Keratinocyte (primary cell): ENCODE data around the gene SEPTIN10. TPM values are rescaled to one million over a fixed set of nuclear protein-coding genes. Genes with fewer than 3 reads are reported as not detected.

ENCODE experiments used
- DNase-seq: peaks from one replicate; pipeline ENCODE4 v3.0.0-alpha.2; 2011; ENCODE audit warnings: low read depth, missing footprints, low spot score
- FAIRE-seq: peaks from 2 replicates; lab custom pipeline; 2011; peaks lifted over from hg19 to GRCh38; lab: Jason Lieb, UNC
- H2AFZ ChIP-seq: 2 replicates; pipeline ENCODE4 v1.6.0; 2012; ENCODE audit warnings: low read length, control low read depth, inconsistent platforms; ENCODE audit not compliant: control insufficient read depth
- H3K27ac ChIP-seq: 2 replicates; pipeline ENCODE4 v1.5.1; 2011; ENCODE audit warnings: low read length; ENCODE audit not compliant: control insufficient read depth, insufficient read depth
- H3K27me3 ChIP-seq: 3 replicates; pipeline ENCODE4 v1.6.0; 2011; ENCODE audit warnings: low read length; ENCODE audit not compliant: control insufficient read depth, insufficient read depth; ENCODE audit errors: extremely low read depth
- H3K36me3 ChIP-seq, 2 experiments: 2 replicates in 1 of 2; 3 replicates in 1 of 2; pipeline ENCODE4 v1.5.1; 2011; ENCODE audit warnings: low read length in 2 of 2, mild to moderate bottlenecking in 1 of 2; ENCODE audit not compliant: control insufficient read depth in 2 of 2, insufficient read depth in 2 of 2; ENCODE audit errors: extremely low read depth in 1 of 2
- H3K4me1 ChIP-seq: 3 replicates; pipeline ENCODE4 v1.5.1; 2011; ENCODE audit warnings: low read length; ENCODE audit not compliant: control insufficient read depth, insufficient read depth; ENCODE audit errors: extremely low read depth
- H3K4me2 ChIP-seq: 3 replicates; pipeline ENCODE4 v1.6.0; 2011; ENCODE audit warnings: low read depth, low read length; ENCODE audit not compliant: control insufficient read depth, insufficient read depth; ENCODE audit errors: extremely low read depth
- H3K4me3 ChIP-seq, 3 experiments: fragments of 200-600 bp in 1 of 3; sonication (generic) in 1 of 3; 2 replicates in 2 of 3; 3 replicates in 1 of 3; pipeline ENCODE4 v1.5.1; 2011 to 2016; ENCODE audit warnings: low read length in 3 of 3, mild to moderate bottlenecking in 3 of 3, control low read depth in 2 of 3, inconsistent platforms in 1 of 3, low read depth in 1 of 3, mixed read lengths in 1 of 3, mixed run types in 1 of 3, moderate library complexity in 1 of 3; ENCODE audit not compliant: control insufficient read depth in 2 of 3, insufficient read depth in 2 of 3; ENCODE audit errors: extremely low read depth in 1 of 3
- H3K79me2 ChIP-seq: 2 replicates; pipeline ENCODE4 v1.6.0; 2012; ENCODE audit warnings: low read length; ENCODE audit not compliant: control insufficient read depth, insufficient read depth
- H3K9ac ChIP-seq: 3 replicates; pipeline ENCODE4 v1.6.0; 2011; ENCODE audit warnings: low read length; ENCODE audit not compliant: control insufficient read depth, insufficient read depth; ENCODE audit errors: extremely low read depth
- H3K9me1 ChIP-seq: 3 replicates; pipeline ENCODE4 v1.6.0; 2011; ENCODE audit warnings: low read length; ENCODE audit not compliant: control insufficient read depth, insufficient read depth; ENCODE audit errors: extremely low read depth
- H3K9me3 ChIP-seq: 2 replicates; pipeline ENCODE4 v1.5.1; 2012; ENCODE audit warnings: low read depth, low read length; ENCODE audit not compliant: control insufficient read depth
- H4K20me1 ChIP-seq: 3 replicates; pipeline ENCODE4 v1.6.0; 2011; ENCODE audit warnings: low read length; ENCODE audit not compliant: control insufficient read depth, insufficient read depth; ENCODE audit errors: extremely low read depth
- CTCF ChIP-seq, 3 experiments: IDR thresholded peaks in 1 of 3; conservative IDR thresholded peaks in 1 of 3; optimal IDR thresholded peaks in 1 of 3; 2 replicates in 2 of 3; 3 replicates in 1 of 3; pipeline versions ENCODE3 to v1.5.1; 2011; ENCODE audit warnings: low read length in 3 of 3, mild to moderate bottlenecking in 3 of 3, moderate library complexity in 2 of 3, control low read depth in 1 of 3, inconsistent platforms in 1 of 3; ENCODE audit not compliant: insufficient read depth in 2 of 3; ENCODE audit errors: extremely low read depth in 1 of 3
- EZH2 ChIP-seq: IDR thresholded peaks from one replicate; pipeline ENCODE4 v1.6.1; 2012; ENCODE audit warnings: inconsistent platforms, mild to moderate bottlenecking, low read length, moderate library complexity
- dilution Hi-C: fragments of 300-500 bp; cut with MboI; formaldehyde crosslinking; loops from one replicate; pipeline ENCODE4 v1.7.0; 2020; ENCODE audit warnings: low sequenced_read_pairs; ENCODE audit not compliant: extremely low pct_ligation_motif_present
- polyA plus RNA-seq, 5 experiments: library from polyadenylated mRNA; depleted of rRNA in 3 of 5; stranded (reverse) in 3 of 5; stranded (forward) in 1 of 5; unstranded in 1 of 5; fragments of >200 nt; gene quantifications; 1 replicate in 1 of 5; 2 replicates in 3 of 5; 3 replicates in 1 of 5; pipeline versions ENCODE4 v1.2.1 to v1.2.3, GENCODE V29; 2011 to 2012; ENCODE audit warnings: missing spikeins in 2 of 5, low read depth in 1 of 5, low replicate concordance in 1 of 5

Gene SEPTIN10
- polyA plus RNA-seq, 1 donor (not counting 4 experiments of a cell fraction or from before 2014, with no cell fraction given): 72.6 TPM

- DNase-seq (no peak), FAIRE-seq (no peak)
- no peak overlapping the region for H3K4me2 ChIP-seq
- no peaks in the 10 kb centered on the region for H4K20me1 ChIP-seq
- TF ChIP-seq CTCF (optimal IDR thresholded peaks at IDR 0.05 in 1 of 3, IDR thresholded peaks at IDR 0.05 in 1 of 3, conservative IDR thresholded peaks at IDR 0.05 in 1 of 3; ENCODE audit: extremely low read depth in 1 of 3, insufficient read depth in 2 of 3, low read length in 3 of 3) (no peak), EZH2 (no peak)
- H3K4me3 ChIP-seq: no peak overlapping the region
- peaks cover 0 to 14% of the 10 kb centered on the region in 2 experiments for H3K36me3 ChIP-seq
- peaks cover 18% of the 10 kb centered on the region for H3K4me1 ChIP-seq
- no peak overlapping the region for H2AFZ ChIP-seq
- H3K9me1 ChIP-seq: no peaks in the 10 kb centered on the region
- no peaks in the 10 kb centered on the region for H3K27me3 ChIP-seq
- H3K79me2 ChIP-seq: no peaks in the 10 kb centered on the region
- H3K27ac ChIP-seq: no peak overlapping the region
- dilution Hi-C loops: no loop called here
- H3K9ac ChIP-seq: no peak overlapping the region
- H3K9me3 ChIP-seq: no peaks in the 10 kb centered on the region
Measured at GRCh38 chr2:109554758-109555157, 59.0 kb downstream of the SEPTIN10 start.

GRCh38 chr2:109549016-109549590 lies 64.7 kb downstream of the SEPTIN10 start:
- H4K20me1 ChIP-seq: no peaks in the 10 kb centered on the region
- H3K4me3 ChIP-seq: no peak overlapping the region
- no peak overlapping the region for H2AFZ ChIP-seq
- H3K9me1 ChIP-seq: no peaks in the 10 kb centered on the region
- DNase-seq (no peak), FAIRE-seq (no peak)
- no peak overlapping the region for H3K9ac ChIP-seq
- H3K79me2 ChIP-seq: no peaks in the 10 kb centered on the region
- dilution Hi-C loops: no loop called here
- no peaks in the 10 kb centered on the region for H3K27me3 ChIP-seq
- no peak overlapping the region for H3K27ac ChIP-seq
- no peaks in the 10 kb centered on the region for H3K9me3 ChIP-seq
- H3K4me2 ChIP-seq: no peak overlapping the region
- H3K36me3 ChIP-seq: peaks cover 0 to 17% of the 10 kb centered on the region in 2 experiments
- H3K4me1 ChIP-seq: no peaks in the 10 kb centered on the region
- TF ChIP-seq EZH2 (no peak), CTCF (optimal IDR thresholded peaks at IDR 0.05 in 1 of 3, IDR thresholded peaks at IDR 0.05 in 1 of 3, conservative IDR thresholded peaks at IDR 0.05 in 1 of 3; ENCODE audit: extremely low read depth in 1 of 3, insufficient read depth in 2 of 3, low read length in 3 of 3) (no peak)
